ENCODE measurements around the gene ERO1A. TPM values are rescaled to one million over a fixed set of nuclear protein-coding genes. Genes with fewer than 3 reads are reported as not detected.
A peak's percentile ranks its signal among the peaks of the same experiment; 100 is the strongest.

ERO1A gene
- total and polyA plus RNA-seq, 9 of the 15 experiments (the other 6 are each of a cell fraction or from before 2014, with no cell fraction given) = 11.0 to 46.2 (median 27.6) TPM

DNA sequence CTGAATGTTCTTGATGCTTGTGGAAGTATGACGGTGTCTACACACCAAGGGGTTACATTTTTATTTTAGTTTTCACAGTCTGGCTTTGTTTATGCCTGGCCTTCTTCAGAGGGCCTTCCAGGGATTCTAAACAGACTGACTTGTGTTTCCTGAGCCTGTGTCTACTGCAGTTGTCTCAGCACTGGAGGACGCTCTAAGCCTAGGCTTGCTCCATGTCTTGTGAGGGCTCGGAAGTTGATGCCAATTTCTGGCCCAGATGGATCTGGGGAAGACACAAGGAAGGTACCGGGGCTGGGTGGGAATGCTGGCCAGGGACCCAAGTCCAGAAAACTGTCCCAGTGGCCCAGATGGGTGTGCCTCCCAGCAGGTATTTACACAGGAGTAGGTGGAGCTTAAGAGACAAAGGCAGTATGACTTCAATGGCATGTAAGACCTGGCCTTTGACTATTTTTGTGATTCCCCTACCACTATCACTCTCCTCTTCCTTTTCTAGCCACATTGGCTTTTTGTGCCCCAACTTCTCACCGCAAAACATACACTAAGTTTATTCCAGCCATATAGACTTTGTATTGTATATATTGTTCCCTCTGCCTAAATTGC lies 85.8 kb downstream of the ERO1A start:
- no peaks in the 10 kb centered on the region for H4K20me1 ChIP-seq (replicated peaks; ENCODE audit: control insufficient read depth, insufficient read depth, low read length)
- no TSS peak for BruUV-seq (replicated peaks)
- DNase-seq (ENCODE audit: extremely low read depth in 1 of 4, low spot score in 3 of 4) = peak in 2 of 4 experiments; percentile 3 to 16
- no peak overlapping the region for H3K4me2 ChIP-seq (ENCODE audit: insufficient read depth, low read length)
- H3K79me2 ChIP-seq (ENCODE audit: control insufficient read depth, insufficient read depth, low read length) = no peaks in the 10 kb centered on the region
- CTCF ChIA-PET (ENCODE audit: low intra/inter-chr PET ratio) = no interaction called here
- POLR2A ChIA-PET = no interaction called here
- H3K9ac ChIP-seq (ENCODE audit: insufficient read depth in 1 of 2, low read depth in 2 of 2, low read length in 2 of 2) = no peak overlapping the region
- FAIRE-seq = no peak
- H3K36me3 ChIP-seq (ENCODE audit: control insufficient read depth, insufficient read depth, low read length) = no peaks in the 10 kb centered on the region
- no peaks in the 10 kb centered on the region for H3K9me1 ChIP-seq (ENCODE audit: control insufficient read depth, insufficient read depth, low read length)
- no peaks in the 10 kb centered on the region for H3K9me3 ChIP-seq (replicated peaks; ENCODE audit: control insufficient read depth, insufficient read depth, low read depth, low read length)
- ATAC-seq = peak; percentile 78
- no peak overlapping the region for H3K4me3 ChIP-seq
- H2AFZ ChIP-seq (ENCODE audit: low read depth, low read length) = no peak overlapping the region
- no peak overlapping the region for H3K27ac ChIP-seq (ENCODE audit: extremely low read depth, low read depth, low read length)
- in situ Hi-C loops (cut with MboI) = no loop called here
- 19% methylated on average over 3 of the region's 5 CpGs for WGBS (ENCODE audit: insufficient coverage, low coverage, missing lambda C conversion rate)
- H3K4me1 ChIP-seq (replicated peaks in 1 of 2; ENCODE audit: control insufficient read depth in 2 of 2, insufficient read depth in 2 of 2, low read length in 2 of 2) = no peaks in the 10 kb centered on the region
- H3K27me3 ChIP-seq (ENCODE audit: control insufficient read depth in 2 of 2, insufficient read depth in 2 of 2, low read length in 2 of 2) = no peaks in the 10 kb centered on the region
- intact Hi-C loops (cut with micrococcal nuclease) = loop anchor here (10.0 kb wide), 2 partner anchors 215 to 355 kb away; no protein-coding TSS in a partner anchor
- no peak for TF ChIP-seq SLC30A9 (CRISPR knock-in tag; IDR thresholded peaks at IDR 0.05)
- TF ChIP-seq, protein P1, sequence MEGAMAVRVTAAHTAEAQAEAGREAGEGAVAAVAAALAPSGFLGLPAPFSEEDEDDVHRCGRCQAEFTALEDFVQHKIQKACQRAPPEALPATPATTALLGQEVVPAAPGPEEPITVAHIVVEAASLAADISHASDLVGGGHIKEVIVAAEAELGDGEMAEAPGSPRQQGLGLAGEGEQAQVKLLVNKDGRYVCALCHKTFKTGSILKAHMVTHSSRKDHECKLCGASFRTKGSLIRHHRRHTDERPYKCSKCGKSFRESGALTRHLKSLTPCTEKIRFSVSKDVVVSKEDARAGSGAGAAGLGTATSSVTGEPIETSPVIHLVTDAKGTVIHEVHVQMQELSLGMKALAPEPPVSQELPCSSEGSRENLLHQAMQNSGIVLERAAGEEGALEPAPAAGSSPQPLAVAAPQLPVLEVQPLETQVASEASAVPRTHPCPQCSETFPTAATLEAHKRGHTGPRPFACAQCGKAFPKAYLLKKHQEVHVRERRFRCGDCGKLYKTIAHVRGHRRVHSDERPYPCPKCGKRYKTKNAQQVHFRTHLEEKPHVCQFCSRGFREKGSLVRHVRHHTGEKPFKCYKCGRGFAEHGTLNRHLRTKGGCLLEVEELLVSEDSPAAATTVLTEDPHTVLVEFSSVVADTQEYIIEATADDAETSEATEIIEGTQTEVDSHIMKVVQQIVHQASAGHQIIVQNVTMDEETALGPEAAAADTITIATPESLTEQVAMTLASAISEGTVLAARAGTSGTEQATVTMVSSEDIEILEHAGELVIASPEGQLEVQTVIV (CRISPR knock-in tag; IDR thresholded peaks at IDR 0.05; ENCODE audit: borderline replicate concordance) = no peak
- no peak for TF ChIP-seq XRCC4 (IDR thresholded peaks at IDR 0.05; ENCODE audit: extremely low read depth, insufficient read depth, insufficient read length)
- TF ChIP-seq, protein P2, sequence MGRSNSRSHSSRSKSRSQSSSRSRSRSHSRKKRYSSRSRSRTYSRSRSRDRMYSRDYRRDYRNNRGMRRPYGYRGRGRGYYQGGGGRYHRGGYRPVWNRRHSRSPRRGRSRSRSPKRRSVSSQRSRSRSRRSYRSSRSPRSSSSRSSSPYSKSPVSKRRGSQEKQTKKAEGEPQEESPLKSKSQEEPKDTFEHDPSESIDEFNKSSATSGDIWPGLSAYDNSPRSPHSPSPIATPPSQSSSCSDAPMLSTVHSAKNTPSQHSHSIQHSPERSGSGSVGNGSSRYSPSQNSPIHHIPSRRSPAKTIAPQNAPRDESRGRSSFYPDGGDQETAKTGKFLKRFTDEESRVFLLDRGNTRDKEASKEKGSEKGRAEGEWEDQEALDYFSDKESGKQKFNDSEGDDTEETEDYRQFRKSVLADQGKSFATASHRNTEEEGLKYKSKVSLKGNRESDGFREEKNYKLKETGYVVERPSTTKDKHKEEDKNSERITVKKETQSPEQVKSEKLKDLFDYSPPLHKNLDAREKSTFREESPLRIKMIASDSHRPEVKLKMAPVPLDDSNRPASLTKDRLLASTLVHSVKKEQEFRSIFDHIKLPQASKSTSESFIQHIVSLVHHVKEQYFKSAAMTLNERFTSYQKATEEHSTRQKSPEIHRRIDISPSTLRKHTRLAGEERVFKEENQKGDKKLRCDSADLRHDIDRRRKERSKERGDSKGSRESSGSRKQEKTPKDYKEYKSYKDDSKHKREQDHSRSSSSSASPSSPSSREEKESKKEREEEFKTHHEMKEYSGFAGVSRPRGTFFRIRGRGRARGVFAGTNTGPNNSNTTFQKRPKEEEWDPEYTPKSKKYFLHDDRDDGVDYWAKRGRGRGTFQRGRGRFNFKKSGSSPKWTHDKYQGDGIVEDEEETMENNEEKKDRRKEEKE (IDR thresholded peaks at IDR 0.05; ENCODE audit: borderline replicate concordance in 1 of 2, control insufficient read depth in 1 of 2, low read depth in 2 of 2, low read length in 1 of 2) = no peak
- TF ChIP-seq, protein P3, sequence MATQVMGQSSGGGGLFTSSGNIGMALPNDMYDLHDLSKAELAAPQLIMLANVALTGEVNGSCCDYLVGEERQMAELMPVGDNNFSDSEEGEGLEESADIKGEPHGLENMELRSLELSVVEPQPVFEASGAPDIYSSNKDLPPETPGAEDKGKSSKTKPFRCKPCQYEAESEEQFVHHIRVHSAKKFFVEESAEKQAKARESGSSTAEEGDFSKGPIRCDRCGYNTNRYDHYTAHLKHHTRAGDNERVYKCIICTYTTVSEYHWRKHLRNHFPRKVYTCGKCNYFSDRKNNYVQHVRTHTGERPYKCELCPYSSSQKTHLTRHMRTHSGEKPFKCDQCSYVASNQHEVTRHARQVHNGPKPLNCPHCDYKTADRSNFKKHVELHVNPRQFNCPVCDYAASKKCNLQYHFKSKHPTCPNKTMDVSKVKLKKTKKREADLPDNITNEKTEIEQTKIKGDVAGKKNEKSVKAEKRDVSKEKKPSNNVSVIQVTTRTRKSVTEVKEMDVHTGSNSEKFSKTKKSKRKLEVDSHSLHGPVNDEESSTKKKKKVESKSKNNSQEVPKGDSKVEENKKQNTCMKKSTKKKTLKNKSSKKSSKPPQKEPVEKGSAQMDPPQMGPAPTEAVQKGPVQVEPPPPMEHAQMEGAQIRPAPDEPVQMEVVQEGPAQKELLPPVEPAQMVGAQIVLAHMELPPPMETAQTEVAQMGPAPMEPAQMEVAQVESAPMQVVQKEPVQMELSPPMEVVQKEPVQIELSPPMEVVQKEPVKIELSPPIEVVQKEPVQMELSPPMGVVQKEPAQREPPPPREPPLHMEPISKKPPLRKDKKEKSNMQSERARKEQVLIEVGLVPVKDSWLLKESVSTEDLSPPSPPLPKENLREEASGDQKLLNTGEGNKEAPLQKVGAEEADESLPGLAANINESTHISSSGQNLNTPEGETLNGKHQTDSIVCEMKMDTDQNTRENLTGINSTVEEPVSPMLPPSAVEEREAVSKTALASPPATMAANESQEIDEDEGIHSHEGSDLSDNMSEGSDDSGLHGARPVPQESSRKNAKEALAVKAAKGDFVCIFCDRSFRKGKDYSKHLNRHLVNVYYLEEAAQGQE (IDR thresholded peaks at IDR 0.05; ENCODE audit: borderline replicate concordance) = peak; percentile 20; the same call in 1 of the 2 replicates
- TF ChIP-seq, protein P3 (CRISPR knock-in tag; IDR thresholded peaks at IDR 0.05; ENCODE audit: low read depth) = no peak
- TF ChIP-seq RAD21 (CRISPR knock-in tag; conservative IDR thresholded peaks at IDR 0.05 in 1 of 2, IDR thresholded peaks at IDR 0.05 in 1 of 2) = peak in 1 of 2 experiments; percentile 61; a peak in 2 of 4 replicates

All from K562 (cell line).